ENCODE data around the gene MAGI2.

- TF ChIP-seq POLR2A (IDR thresholded peaks at IDR 0.05; ENCODE audit: low read length), result no peak
- no peak for TF ChIP-seq GATA1 (IDR thresholded peaks at IDR 0.05; ENCODE audit: low read depth, low read length)
Observed at GRCh38 chr7:78141522-78142281, 1311.8 kb downstream of the MAGI2 start.
